Measurements from ENCODE around the gene TACR1.
"Not testable (repeated sequence)": the region's sequence is repeated elsewhere in the genome, so short reads cannot be mapped to it uniquely, and the experiment has no call there.

The TACR1 gene, protein sequence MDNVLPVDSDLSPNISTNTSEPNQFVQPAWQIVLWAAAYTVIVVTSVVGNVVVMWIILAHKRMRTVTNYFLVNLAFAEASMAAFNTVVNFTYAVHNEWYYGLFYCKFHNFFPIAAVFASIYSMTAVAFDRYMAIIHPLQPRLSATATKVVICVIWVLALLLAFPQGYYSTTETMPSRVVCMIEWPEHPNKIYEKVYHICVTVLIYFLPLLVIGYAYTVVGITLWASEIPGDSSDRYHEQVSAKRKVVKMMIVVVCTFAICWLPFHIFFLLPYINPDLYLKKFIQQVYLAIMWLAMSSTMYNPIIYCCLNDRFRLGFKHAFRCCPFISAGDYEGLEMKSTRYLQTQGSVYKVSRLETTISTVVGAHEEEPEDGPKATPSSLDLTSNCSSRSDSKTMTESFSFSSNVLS

DNA sequence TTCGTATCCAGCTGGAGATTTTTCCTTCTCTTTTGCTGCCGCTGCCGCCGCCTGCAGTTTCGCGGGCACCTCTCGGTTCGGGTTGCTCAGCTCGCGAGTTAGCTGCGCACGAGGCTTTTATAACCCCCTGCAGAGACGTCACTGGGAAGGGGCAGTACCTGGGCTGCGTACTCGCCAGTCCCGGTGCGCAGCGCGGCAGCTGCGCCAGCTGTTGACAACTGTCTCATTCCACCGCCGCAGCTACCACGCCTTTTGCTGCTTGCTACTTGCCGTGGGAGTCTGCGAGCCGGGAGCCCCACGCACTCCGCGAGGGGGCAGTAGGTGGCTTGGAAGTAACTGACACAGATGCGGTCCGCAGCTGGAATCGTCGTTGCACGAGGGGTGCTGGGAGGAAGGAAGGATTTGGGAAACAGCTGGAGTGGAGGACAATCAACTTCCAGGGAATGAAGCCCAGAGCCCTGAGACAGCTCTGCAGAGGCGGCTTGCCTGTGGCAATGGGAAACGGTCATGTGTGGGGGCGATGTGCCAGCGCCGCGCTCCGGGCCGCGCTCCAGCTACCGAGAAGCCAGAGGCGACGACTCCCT is at the start of gene TACR1:
Gene TACR1, minus strand, starts transcription at position 93 of the 584 bp plus-strand sequence. CDS start 586 bp downstream, outside the sequence.
- H3K27ac ChIP-seq, result no peak within 1 kb of the TSS
- TF ChIP-seq ZFX (IDR thresholded peaks at IDR 0.05; ENCODE audit: borderline replicate concordance), result no peak
- TF ChIP-seq, protein P1, sequence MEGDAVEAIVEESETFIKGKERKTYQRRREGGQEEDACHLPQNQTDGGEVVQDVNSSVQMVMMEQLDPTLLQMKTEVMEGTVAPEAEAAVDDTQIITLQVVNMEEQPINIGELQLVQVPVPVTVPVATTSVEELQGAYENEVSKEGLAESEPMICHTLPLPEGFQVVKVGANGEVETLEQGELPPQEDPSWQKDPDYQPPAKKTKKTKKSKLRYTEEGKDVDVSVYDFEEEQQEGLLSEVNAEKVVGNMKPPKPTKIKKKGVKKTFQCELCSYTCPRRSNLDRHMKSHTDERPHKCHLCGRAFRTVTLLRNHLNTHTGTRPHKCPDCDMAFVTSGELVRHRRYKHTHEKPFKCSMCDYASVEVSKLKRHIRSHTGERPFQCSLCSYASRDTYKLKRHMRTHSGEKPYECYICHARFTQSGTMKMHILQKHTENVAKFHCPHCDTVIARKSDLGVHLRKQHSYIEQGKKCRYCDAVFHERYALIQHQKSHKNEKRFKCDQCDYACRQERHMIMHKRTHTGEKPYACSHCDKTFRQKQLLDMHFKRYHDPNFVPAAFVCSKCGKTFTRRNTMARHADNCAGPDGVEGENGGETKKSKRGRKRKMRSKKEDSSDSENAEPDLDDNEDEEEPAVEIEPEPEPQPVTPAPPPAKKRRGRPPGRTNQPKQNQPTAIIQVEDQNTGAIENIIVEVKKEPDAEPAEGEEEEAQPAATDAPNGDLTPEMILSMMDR (IDR thresholded peaks at IDR 0.05), result peak; percentile 72

DNA sequence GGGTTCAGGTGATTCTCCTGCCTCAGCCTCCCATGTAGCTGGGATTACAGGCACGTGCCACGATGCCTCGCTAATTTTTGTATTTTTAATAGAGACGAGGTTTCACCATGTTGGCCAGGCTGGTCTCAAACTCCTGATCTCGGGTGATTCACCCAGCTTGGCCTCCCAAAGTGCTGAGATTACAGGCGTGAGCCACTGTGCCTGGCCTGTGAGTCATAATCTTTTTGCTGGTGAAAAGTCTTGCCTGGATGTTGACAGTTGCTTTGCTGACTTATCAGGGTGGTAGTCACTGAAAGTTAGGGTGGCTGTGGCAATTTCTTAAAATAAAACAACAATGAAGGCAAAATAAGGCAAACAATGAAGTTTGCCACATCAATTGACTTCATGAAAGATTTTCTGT is 49.3 kb upstream of the TACR1 start:
- H3K27ac ChIP-seq, result not testable (repeated sequence)

DNA sequence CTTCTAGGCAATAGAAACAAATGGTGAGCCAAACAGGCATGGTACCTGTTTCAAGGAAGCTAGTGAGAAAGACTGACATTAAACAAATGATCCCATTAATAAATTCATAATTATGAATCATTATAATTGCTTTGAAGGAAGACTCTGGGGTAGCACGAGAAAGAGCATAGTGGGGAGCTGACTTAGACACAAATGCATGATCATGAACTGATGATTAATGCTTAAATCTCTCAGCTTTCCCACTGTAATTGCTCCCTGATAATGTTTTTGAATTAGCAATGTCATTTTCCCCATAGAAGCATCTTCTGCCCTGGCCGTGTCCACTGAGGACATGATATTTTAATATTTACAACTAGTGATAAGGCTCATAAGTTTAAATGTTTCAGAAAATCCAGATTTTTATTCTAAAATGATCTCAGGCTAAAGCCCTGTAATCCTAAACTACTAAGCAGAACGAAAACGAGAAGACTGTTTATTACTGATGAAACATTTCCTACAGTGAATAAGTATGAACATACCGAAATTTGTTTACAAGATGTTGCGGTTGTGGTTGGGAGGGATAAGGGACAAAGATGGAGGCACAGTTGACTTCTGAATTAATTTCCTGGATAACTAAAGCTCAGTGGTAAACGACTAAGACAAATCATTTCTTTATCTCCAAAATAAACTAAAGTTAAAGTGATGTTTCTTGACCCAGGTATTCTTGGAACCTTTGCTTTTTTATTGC is 47.3 kb upstream of the TACR1 start:
- H3K27ac ChIP-seq, result no peak overlapping the region
- TF ChIP-seq, protein P1 (IDR thresholded peaks at IDR 0.05), result no peak
- no peak for TF ChIP-seq ZFX (IDR thresholded peaks at IDR 0.05; ENCODE audit: borderline replicate concordance)

DNA sequence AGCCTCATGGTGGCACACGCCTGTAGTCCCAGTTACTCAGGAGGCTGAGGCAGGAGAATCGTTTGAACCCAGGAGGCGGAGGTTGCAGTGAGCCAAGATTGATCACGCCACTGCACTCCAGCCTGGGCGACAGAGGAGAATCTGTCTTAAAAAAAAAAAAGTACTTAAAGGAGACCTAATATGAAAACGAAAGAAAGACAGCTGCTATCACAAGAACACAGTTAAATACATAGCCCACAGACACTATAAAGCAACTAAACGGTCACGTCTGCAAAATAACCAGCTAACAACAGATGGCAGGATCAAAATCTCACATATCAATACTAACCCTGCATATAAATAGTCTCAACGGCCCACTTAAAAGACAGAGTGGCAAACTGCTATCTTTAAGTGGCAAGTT is 43.9 kb upstream of the TACR1 start:
- H3K27ac ChIP-seq, result no peak overlapping the region
- TF ChIP-seq ZFX (IDR thresholded peaks at IDR 0.05; ENCODE audit: borderline replicate concordance), result no peak
- TF ChIP-seq, protein P1 (IDR thresholded peaks at IDR 0.05), result no peak

DNA sequence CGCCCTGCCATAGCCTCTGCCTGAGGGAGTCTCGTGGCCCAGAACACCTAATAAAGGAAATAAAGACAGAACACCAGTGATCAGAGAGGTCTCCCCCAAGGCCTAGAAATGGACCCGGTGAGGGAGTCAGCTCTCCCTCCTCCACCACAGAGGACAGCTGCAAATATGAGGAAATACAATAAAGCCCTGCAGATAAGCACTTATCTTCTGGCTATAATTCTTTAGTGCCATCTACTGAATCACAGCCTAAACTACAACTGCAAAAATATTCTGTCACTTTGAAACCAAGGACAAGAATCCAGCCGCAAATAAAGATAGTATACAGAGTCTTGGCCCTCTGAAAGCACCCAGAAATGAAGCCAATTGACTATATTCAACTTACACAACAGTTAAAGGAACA is 42.4 kb upstream of the TACR1 start:
- no peak for TF ChIP-seq ZFX (IDR thresholded peaks at IDR 0.05; ENCODE audit: borderline replicate concordance)
- TF ChIP-seq, protein P1 (IDR thresholded peaks at IDR 0.05), result peak; percentile 54
- no peak overlapping the region for H3K27ac ChIP-seq

DNA sequence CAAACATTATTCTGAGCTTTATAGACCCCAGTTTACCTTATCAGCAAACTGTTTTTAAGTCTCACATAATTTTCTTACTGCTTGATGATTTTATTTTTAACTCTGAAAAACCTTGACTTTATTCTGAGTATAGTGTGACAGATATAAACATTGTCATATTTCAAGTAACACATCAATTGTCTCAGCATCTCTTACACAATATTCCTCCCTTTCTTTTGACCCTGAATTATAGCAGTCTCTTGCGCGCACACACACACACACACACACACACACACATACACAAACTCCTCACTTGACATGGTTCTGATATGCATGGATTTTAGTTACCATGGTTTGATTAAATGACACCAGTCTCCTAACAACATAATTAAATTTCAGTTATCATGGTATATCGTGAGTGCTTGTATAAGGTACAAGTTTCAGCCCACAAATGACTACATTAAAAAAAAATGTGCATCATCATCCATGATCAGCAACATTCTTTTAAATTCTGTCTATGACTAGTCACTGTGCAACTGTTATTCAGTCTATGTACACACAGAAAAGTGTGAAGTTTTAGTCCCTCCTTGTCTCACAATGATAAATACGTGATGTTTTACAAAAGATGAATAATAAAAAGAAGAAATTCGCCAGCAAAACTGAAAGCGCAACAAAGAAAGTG is 39.5 kb upstream of the TACR1 start:
- no peak for TF ChIP-seq ZFX (IDR thresholded peaks at IDR 0.05; ENCODE audit: borderline replicate concordance)
- TF ChIP-seq, protein P1 (IDR thresholded peaks at IDR 0.05), result no peak
- H3K27ac ChIP-seq, result no peak overlapping the region

DNA sequence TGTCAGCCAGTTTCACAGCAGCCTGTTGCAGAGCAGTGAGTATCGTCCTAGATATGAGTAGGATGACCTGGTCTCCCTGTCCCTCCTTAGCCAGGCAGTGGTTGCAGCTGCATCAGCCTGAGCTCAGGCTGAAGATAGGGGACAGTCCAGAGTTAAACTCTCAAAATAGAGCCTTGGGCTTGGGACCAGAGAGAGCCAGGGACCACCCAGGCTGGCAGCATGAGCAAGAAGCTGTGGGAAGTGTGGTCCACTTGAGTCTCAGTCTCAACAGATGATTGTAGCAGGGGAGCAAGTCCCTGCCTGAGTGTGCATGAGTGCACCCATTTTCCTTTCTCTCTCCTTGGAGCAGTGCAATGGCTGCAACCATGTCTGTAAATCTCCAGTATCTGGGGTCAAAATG is 38.0 kb upstream of the TACR1 start:
- H3K27ac ChIP-seq, result no peak overlapping the region
- TF ChIP-seq ZFX (IDR thresholded peaks at IDR 0.05; ENCODE audit: borderline replicate concordance), result no peak
- TF ChIP-seq, protein P1 (IDR thresholded peaks at IDR 0.05), result no peak
